ENCODE results near the gene CFC1B.
"Not testable (repeated sequence)": the region's sequence is repeated elsewhere in the genome, so short reads cannot be mapped to it uniquely, and the experiment has no call there.

GRCh38 chr2:130542789-130543188 is 21.8 kb downstream of the CFC1B start:
- TF ChIP-seq CTCF (IDR thresholded peaks at IDR 0.05; ENCODE audit: borderline replicate concordance, extremely low read depth, low read length, poor library complexity, severe bottlenecking); EZH2 (IDR thresholded peaks at IDR 0.05; ENCODE audit: borderline replicate concordance, low read depth, low read length, severe bottlenecking): not testable (repeated sequence)
